Mesenchymal stem cell (in vitro differentiated cells and primary cell): ENCODE results near the gene ZSCAN16.
A peak's percentile ranks its signal among the peaks of the same experiment; 100 is the strongest.

Experiments
- DNase-seq: peaks from one replicate; pipeline ENCODE4 v3.0.0-alpha.2; 2013
- H2AFZ ChIP-seq: one replicate; pipeline ENCODE4 v1.6.1; 2013; ENCODE audit warnings: low read depth, mild to moderate bottlenecking, control low read depth, inconsistent platforms, low read length, moderate library complexity
- H2AK5ac ChIP-seq: 2 replicates; pipeline ENCODE4 v1.6.1; 2013; ENCODE audit warnings: low read length, moderate library complexity, mild to moderate bottlenecking, inconsistent platforms; ENCODE audit not compliant: severe bottlenecking
- H2BK120ac ChIP-seq: one replicate; pipeline ENCODE4 v1.6.1; 2013; ENCODE audit warnings: low read depth, mild to moderate bottlenecking, inconsistent platforms, low read length, moderate library complexity
- H2BK12ac ChIP-seq, 2 experiments: one replicate each; pipeline ENCODE4 v1.6.1; 2013; ENCODE audit warnings: inconsistent platforms in 2 of 2, low read length in 2 of 2, mild to moderate bottlenecking in 2 of 2, moderate library complexity in 2 of 2, control low read depth in 1 of 2
- H2BK15ac ChIP-seq: one replicate; pipeline ENCODE4 v1.6.1; 2013; ENCODE audit warnings: mild to moderate bottlenecking, low read depth, inconsistent platforms; ENCODE audit not compliant: poor library complexity, severe bottlenecking
- H2BK5ac ChIP-seq: 2 replicates; pipeline ENCODE4 v1.6.1; 2013; ENCODE audit warnings: low read depth, mild to moderate bottlenecking, low read length, control low read depth, inconsistent platforms; ENCODE audit not compliant: poor library complexity, severe bottlenecking
- H3K14ac ChIP-seq, 2 experiments: one replicate each; pipeline ENCODE4 v1.6.1; 2013; ENCODE audit warnings: inconsistent platforms in 2 of 2, low read length in 2 of 2, control low read depth in 1 of 2, mild to moderate bottlenecking in 1 of 2, moderate library complexity in 1 of 2
- H3K18ac ChIP-seq, 2 experiments: one replicate each; pipeline ENCODE4 v1.6.1; 2013; ENCODE audit warnings: inconsistent platforms in 2 of 2, low read length in 2 of 2, control low read depth in 1 of 2, low read depth in 1 of 2, mild to moderate bottlenecking in 1 of 2
- H3K23ac ChIP-seq, 2 experiments: one replicate each; pipeline ENCODE4 v1.6.1; 2013; ENCODE audit warnings: inconsistent platforms in 2 of 2, low read length in 2 of 2, mild to moderate bottlenecking in 2 of 2, moderate library complexity in 2 of 2, control low read depth in 1 of 2
- H3K27ac ChIP-seq: 2 replicates; pipeline ENCODE4 v1.5.1; 2013; ENCODE audit warnings: mild to moderate bottlenecking, moderate library complexity, low read length, control low read depth, inconsistent platforms; ENCODE audit not compliant: poor library complexity, severe bottlenecking
- H3K27me3 ChIP-seq, 2 experiments: 2 replicates each; pipeline versions ENCODE4 v1.6.1 to v1.7.0; 2013; ENCODE audit warnings: low read length in 2 of 2, mild to moderate bottlenecking in 2 of 2, moderate library complexity in 2 of 2, control low read depth in 1 of 2, inconsistent platforms in 1 of 2; ENCODE audit not compliant: control insufficient read depth in 1 of 2, insufficient read depth in 1 of 2
- H3K36me3 ChIP-seq, 2 experiments: 2 replicates each; pipeline versions ENCODE4 v1.6.1 to v1.7.0; 2013; ENCODE audit warnings: low read length in 2 of 2, control low read depth in 1 of 2, inconsistent platforms in 1 of 2, low read depth in 1 of 2, mild to moderate bottlenecking in 1 of 2; ENCODE audit not compliant: insufficient read depth in 2 of 2, control insufficient read depth in 1 of 2
- H3K4ac ChIP-seq, 2 experiments: one replicate each; pipeline ENCODE4 v1.6.1; 2013; ENCODE audit warnings: inconsistent platforms in 2 of 2, low read length in 2 of 2, mild to moderate bottlenecking in 2 of 2, moderate library complexity in 2 of 2, control low read depth in 1 of 2, low read depth in 1 of 2
- H3K4me1 ChIP-seq: 2 replicates; pipeline ENCODE4 v1.6.1; 2013; ENCODE audit warnings: low read depth, low read length, control low read depth; ENCODE audit not compliant: control insufficient read depth, insufficient read depth
- H3K4me2 ChIP-seq: 2 replicates; pipeline ENCODE4 v1.6.1; 2013; ENCODE audit warnings: low read length, mild to moderate bottlenecking, inconsistent platforms; ENCODE audit not compliant: poor library complexity, severe bottlenecking
- H3K4me3 ChIP-seq, 2 experiments: 2 replicates each; pipeline versions ENCODE4 v1.5.1 to v1.7.0; 2013; ENCODE audit warnings: low read length in 2 of 2, mild to moderate bottlenecking in 2 of 2, control low read depth in 1 of 2, low read depth in 1 of 2; ENCODE audit not compliant: insufficient read depth in 1 of 2
- H3K79me1 ChIP-seq: replicated peaks from 2 replicates; pipeline ENCODE4 v1.6.1; 2013; ENCODE audit warnings: mild to moderate bottlenecking, control low read depth, low read length, inconsistent platforms; ENCODE audit not compliant: poor library complexity, severe bottlenecking
- H3K9ac ChIP-seq: 2 replicates; pipeline ENCODE4 v1.7.0; 2013; ENCODE audit warnings: mild to moderate bottlenecking, low read length, moderate library complexity
- H3K9me3 ChIP-seq: 2 replicates; pipeline ENCODE4 v1.7.0; 2013; ENCODE audit warnings: mild to moderate bottlenecking, low read length; ENCODE audit not compliant: control insufficient read depth
- H4K8ac ChIP-seq: one replicate; pipeline ENCODE4 v1.6.1; 2013; ENCODE audit warnings: inconsistent platforms, mild to moderate bottlenecking, low read length, moderate library complexity
- H4K91ac ChIP-seq: one replicate; pipeline ENCODE4 v1.6.1; 2013; ENCODE audit warnings: mild to moderate bottlenecking, low read length, inconsistent platforms
- WGBS: methylation state at CpG from one replicate; pipeline ENCODE4 v1.1.7; 2013; ENCODE audit warnings: mixed read lengths; 5-methylcytosine and 5-hydroxymethylcytosine counted together

The ZSCAN16 gene

GRCh38 chr6:28140616-28141015 lies 16.2 kb downstream of the ZSCAN16 start:
- H3K9me3 ChIP-seq = no peaks in the 10 kb centered on the region
- H2BK12ac ChIP-seq = no peak overlapping the region
- no peak overlapping the region for H3K4ac ChIP-seq
- peak overlapping the region; percentile 30 for H3K9ac ChIP-seq
- peaks cover 1% of the 10 kb centered on the region for H3K4me1 ChIP-seq
- H4K8ac ChIP-seq = no peak overlapping the region
- H3K27ac ChIP-seq = no peak overlapping the region
- H3K79me1 ChIP-seq = peaks cover 2% of the 10 kb centered on the region
- peak overlapping the region in 1 of 2 experiments; percentile 58 for H3K4me3 ChIP-seq
- no peak overlapping the region for H3K14ac ChIP-seq
- no peak overlapping the region for H2BK15ac ChIP-seq
- H3K4me2 ChIP-seq = no peak overlapping the region
- H2AK5ac ChIP-seq = no peak overlapping the region
- H2BK5ac ChIP-seq = no peak overlapping the region
- H3K27me3 ChIP-seq = no peaks in the 10 kb centered on the region
- H4K91ac ChIP-seq = no peak overlapping the region
- DNase-seq = no peak
- H3K36me3 ChIP-seq = peaks cover 0 to 13% of the 10 kb centered on the region in 2 experiments
- no peak overlapping the region for H2BK120ac ChIP-seq
- H3K23ac ChIP-seq = no peak overlapping the region
- no peak overlapping the region for H3K18ac ChIP-seq
- WGBS = 88% methylated on average over 1 of the region's 5 CpGs
- H2AFZ ChIP-seq = no peak overlapping the region

- peak within 1 kb of the TSS; percentile 70 for H4K91ac ChIP-seq
- H3K4ac ChIP-seq = peak within 1 kb of the TSS in 1 of 2 experiments; percentile 71
- H2AK5ac ChIP-seq = no peak within 1 kb of the TSS
- no peak within 1 kb of the TSS for H3K23ac ChIP-seq
- peaks cover 1% of the 10 kb centered on the region for H3K4me1 ChIP-seq
- peak within 1 kb of the TSS; percentile 96 for H4K8ac ChIP-seq
- peak within 1 kb of the TSS; percentile 61 for H3K4me2 ChIP-seq
- H3K14ac ChIP-seq = peak within 1 kb of the TSS in 1 of 2 experiments; percentile 53
- H3K9me3 ChIP-seq = no peaks in the 10 kb centered on the region
- peak within 1 kb of the TSS; percentile 1 for H2BK15ac ChIP-seq
- peak within 1 kb of the TSS; percentile 86 for H2AFZ ChIP-seq
- peaks cover 3% of the 10 kb centered on the region for H3K79me1 ChIP-seq
- H3K4me3 ChIP-seq = peak within 1 kb of the TSS; percentile 91 to 99
- peak within 1 kb of the TSS; percentile 98 for H3K9ac ChIP-seq
- no peaks in the 10 kb centered on the region for H3K27me3 ChIP-seq
- no peak within 1 kb of the TSS for H2BK120ac ChIP-seq
- WGBS = under 1% methylated on average over 47 of the region's 52 CpGs
- H2BK12ac ChIP-seq = peak within 1 kb of the TSS in 1 of 2 experiments; percentile 59
- H3K27ac ChIP-seq = peak within 1 kb of the TSS; percentile 76
- H3K18ac ChIP-seq = peak within 1 kb of the TSS; percentile 87 to 92
- peak within 1 kb of the TSS; percentile 40 for H2BK5ac ChIP-seq
- peak; percentile 85 for DNase-seq
- H3K36me3 ChIP-seq = peaks cover 0 to 23% of the 10 kb centered on the region in 2 experiments
These were observed 17.3 kb downstream of the ZSCAN16 start, which contains the start of gene ZKSCAN8 for GRCh38 chr6:28141500-28142329. TSS of gene ZKSCAN8 (plus strand) at chr6:28141883. CDS start at chr6:28148408, 6,525 bp downstream.

GRCh38 chr6:28142446-28142845 lies 18.0 kb downstream of the ZSCAN16 start:
- peaks cover 1% of the 10 kb centered on the region for H3K4me1 ChIP-seq
- peaks cover 3% of the 10 kb centered on the region for H3K79me1 ChIP-seq
- peak overlapping the region; percentile 26 to 99 for H3K4me3 ChIP-seq
- no peak overlapping the region for H2BK15ac ChIP-seq
- no peak overlapping the region for H3K27ac ChIP-seq
- H3K4me2 ChIP-seq = peak overlapping the region; percentile 61
- H2BK120ac ChIP-seq = no peak overlapping the region
- H2AK5ac ChIP-seq = no peak overlapping the region
- no peak overlapping the region for H3K14ac ChIP-seq
- no peak overlapping the region for H3K4ac ChIP-seq
- no peak overlapping the region for H4K8ac ChIP-seq
- H3K36me3 ChIP-seq = peaks cover 0 to 30% of the 10 kb centered on the region in 2 experiments
- no peaks in the 10 kb centered on the region for H3K27me3 ChIP-seq
- peak; percentile 18 for DNase-seq
- no peak overlapping the region for H3K18ac ChIP-seq
- WGBS = no CpG with 5 or more reads among the region's 4 CpGs
- H2AFZ ChIP-seq = no peak overlapping the region
- H3K9ac ChIP-seq = peak overlapping the region; percentile 98
- no peak overlapping the region for H3K23ac ChIP-seq
- no peak overlapping the region for H4K91ac ChIP-seq
- no peaks in the 10 kb centered on the region for H3K9me3 ChIP-seq
- no peak overlapping the region for H2BK12ac ChIP-seq
- no peak overlapping the region for H2BK5ac ChIP-seq

DNA sequence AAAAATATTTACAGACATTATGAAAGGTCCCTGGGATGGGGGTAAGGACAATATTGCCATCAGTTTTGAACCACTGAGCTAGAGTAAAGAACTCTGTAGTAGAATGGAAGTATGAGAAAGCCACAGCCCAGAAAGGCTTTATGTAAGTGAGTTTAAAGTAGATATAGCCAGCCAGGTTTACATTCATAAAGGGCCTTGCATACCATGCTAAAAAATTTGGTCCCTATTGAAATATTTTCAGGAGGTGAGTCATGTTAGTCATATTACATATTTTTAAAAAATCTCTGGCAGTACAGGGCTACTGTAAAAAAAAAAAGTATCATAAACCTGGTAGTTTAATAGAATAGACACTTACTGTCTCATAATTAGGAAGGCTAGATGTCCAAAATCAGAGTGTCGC lies 20.8 kb downstream of the ZSCAN16 start:
- Histone ChIP-seq H3K9ac (no peak overlapping the region), H3K4me3 (no peak overlapping the region), H3K4me1 (no peaks in the 10 kb centered on the region), H2AK5ac (no peak overlapping the region), H2BK12ac (no peak overlapping the region), H3K14ac (no peak overlapping the region), H2BK15ac (no peak overlapping the region), H2BK120ac (no peak overlapping the region), H2AFZ (no peak overlapping the region), H3K23ac (no peak overlapping the region), H3K36me3 (peaks cover 7 to 58% of the 10 kb centered on the region in 2 experiments), H3K27me3 (no peaks in the 10 kb centered on the region), H3K27ac (no peak overlapping the region), H3K9me3 (no peaks in the 10 kb centered on the region), H2BK5ac (no peak overlapping the region), H3K79me1 (peaks cover 18% of the 10 kb centered on the region), H3K18ac (no peak overlapping the region), H4K8ac (no peak overlapping the region), H3K4ac (no peak overlapping the region), H3K4me2 (no peak overlapping the region), H4K91ac (no peak overlapping the region)
- WGBS = 91% methylated on average over 1 of the region's 1 CpG
- no peak for DNase-seq
